HG03280 (cell line): ENCODE measurements around the gene COL23A1.

Source experiments
- ATAC-seq: cut with Tn5 transposase; IDR thresholded peaks from one replicate; pipeline ENCODE4 v1.9.1; 2021; ENCODE audit warnings: mild to moderate bottlenecking, moderate library complexity; ENCODE audit not compliant: unreplicated experiment

COL23A1 gene

GRCh38 chr5:178350361-178351220 lies 239.6 kb downstream of the COL23A1 start:
- no peak for ATAC-seq

- no peak for ATAC-seq
Measured at GRCh38 chr5:178349625-178350353, 240.4 kb downstream of the COL23A1 start.

GRCh38 chr5:178349075-178349511 lies 241.1 kb downstream of the COL23A1 start:
- no peak for ATAC-seq

- no peak for ATAC-seq
Measured at GRCh38 chr5:178348356-178349074, 241.7 kb downstream of the COL23A1 start.

GRCh38 chr5:178347956-178348355 lies 242.2 kb downstream of the COL23A1 start:
- ATAC-seq, result no peak

GRCh38 chr5:178346607-178347334 lies 243.4 kb downstream of the COL23A1 start:
- ATAC-seq, result no peak

- ATAC-seq, result no peak
Measured at GRCh38 chr5:178343306-178343705, 246.9 kb downstream of the COL23A1 start.

GRCh38 chr5:178341851-178342140 lies 248.4 kb downstream of the COL23A1 start:
- ATAC-seq, result no peak

- no peak for ATAC-seq
Measured at GRCh38 chr5:178341091-178341850, 248.9 kb downstream of the COL23A1 start.

GRCh38 chr5:178340637-178341036 lies 249.6 kb downstream of the COL23A1 start:
- no peak for ATAC-seq

GRCh38 chr5:178340187-178340586 lies 250.0 kb downstream of the COL23A1 start:
- ATAC-seq, result no peak

- no peak for ATAC-seq
Measured at GRCh38 chr5:178339272-178339671, 250.9 kb downstream of the COL23A1 start.

GRCh38 chr5:178338750-178339144 lies 251.4 kb downstream of the COL23A1 start:
- ATAC-seq, result no peak

GRCh38 chr5:178338126-178338749 lies 252.0 kb downstream of the COL23A1 start:
- no peak for ATAC-seq

GRCh38 chr5:178337334-178337741 lies 252.9 kb downstream of the COL23A1 start:
- no peak for ATAC-seq

GRCh38 chr5:178336889-178337288 lies 253.3 kb downstream of the COL23A1 start:
- no peak for ATAC-seq

GRCh38 chr5:178335302-178336030 lies 254.7 kb downstream of the COL23A1 start:
- ATAC-seq, result no peak

GRCh38 chr5:178334861-178335260 lies 255.3 kb downstream of the COL23A1 start:
- ATAC-seq, result no peak
